Gastrocnemius medialis (tissue), 4 donors: Measurements from ENCODE around the gene CDK1.

ENCODE experiments used
- CTCF ChIP-seq, 5 experiments: fragments of 450-650 bp in 3 of 5; fragments of 200-600 bp in 2 of 5; sonication (generic) in 2 of 5; IDR thresholded peaks in 4 of 5; conservative IDR thresholded peaks in 1 of 5; 1 replicate in 4 of 5; 2 replicates in 1 of 5; pipeline ENCODE4 v1.5.1; 2016 to 2019; ENCODE audit warnings: antibody characterized with exemption in 5 of 5, mild to moderate bottlenecking in 3 of 5, moderate library complexity in 3 of 5
- POLR2A ChIP-seq, 2 donors: fragments of 450-650 bp; IDR thresholded peaks; one replicate each; pipeline ENCODE4 v1.6.1; 2017; ENCODE audit warnings: antibody characterized with exemption in 2 of 2, mild to moderate bottlenecking in 2 of 2, moderate library complexity in 2 of 2

- TF ChIP-seq CTCF (IDR thresholded peaks at IDR 0.05 in 4 of 5, conservative IDR thresholded peaks at IDR 0.05 in 1 of 5) (no peak), POLR2A (IDR thresholded peaks at IDR 0.05) (no peak)
These were observed 41.0 kb downstream of the CDK1 start for GRCh38 chr10:60819271-60819670.
